Upper lobe of left lung (tissue), 4 donors: ENCODE results near the gene PHETA1.

Experiments
- EP300 ChIP-seq, 4 donors: sonication (generic); formaldehyde crosslinking; IDR thresholded peaks; one replicate each; pipeline ENCODE4 v1.5.1; 2017; ENCODE audit warnings: antibody characterized with exemption in 4 of 4, control low read depth in 2 of 4
- POLR2A ChIP-seq, 4 donors: fragments of 450-650 bp; IDR thresholded peaks; one replicate each; pipeline ENCODE4 v1.5.1; 2016 to 2017; ENCODE audit warnings: antibody characterized with exemption in 4 of 4, mild to moderate bottlenecking in 2 of 4
- TF ChIP-seq, protein P1 (sequence below), 6 experiments: fragments of 450-650 bp in 4 of 6; fragments of 200-600 bp in 2 of 6; sonication (generic) in 2 of 6; IDR thresholded peaks; one replicate each; pipeline ENCODE4 v1.5.1; 2016 to 2019; ENCODE audit warnings: antibody characterized with exemption in 6 of 6

DNA sequence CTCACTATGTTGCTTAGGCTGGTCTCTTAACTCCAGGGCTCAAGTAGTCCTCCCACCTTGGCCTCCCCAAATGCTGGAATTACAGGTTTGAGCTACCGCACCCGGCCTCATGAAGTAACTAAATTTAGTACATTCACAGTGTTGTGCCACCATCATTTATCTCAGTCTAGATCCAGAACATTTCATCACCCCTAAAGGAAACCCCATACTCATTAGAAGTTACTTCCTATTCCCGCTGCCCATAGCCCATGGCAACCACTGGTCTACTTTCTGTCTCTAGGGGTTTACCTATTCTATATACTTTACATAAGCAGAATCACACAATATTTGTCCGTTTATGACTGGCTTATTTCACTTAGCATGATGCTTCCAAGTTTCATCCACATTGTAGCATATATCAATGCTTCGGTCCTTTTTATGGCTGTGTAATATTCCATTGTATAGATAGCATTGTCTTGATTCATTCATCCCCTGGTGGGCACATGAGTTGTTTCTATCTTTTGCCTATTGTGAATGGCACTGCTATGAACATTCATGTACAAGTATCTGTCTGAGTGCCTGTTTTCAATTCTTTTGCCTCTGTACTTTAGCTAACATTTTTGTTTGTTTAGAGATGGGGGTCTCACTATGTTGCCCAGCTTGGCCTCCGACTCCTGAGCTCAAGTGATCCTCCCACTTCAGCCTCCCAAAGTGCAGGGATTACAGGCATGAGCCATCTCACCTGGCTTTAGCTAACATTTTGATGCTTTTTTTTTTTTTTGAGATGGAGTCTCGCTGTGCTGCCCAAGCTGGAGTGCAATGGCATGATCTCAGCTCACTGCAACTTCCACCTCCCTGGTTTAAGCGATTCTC lies 26.7 kb upstream of the PHETA1 start:
- TF ChIP-seq, protein P1, sequence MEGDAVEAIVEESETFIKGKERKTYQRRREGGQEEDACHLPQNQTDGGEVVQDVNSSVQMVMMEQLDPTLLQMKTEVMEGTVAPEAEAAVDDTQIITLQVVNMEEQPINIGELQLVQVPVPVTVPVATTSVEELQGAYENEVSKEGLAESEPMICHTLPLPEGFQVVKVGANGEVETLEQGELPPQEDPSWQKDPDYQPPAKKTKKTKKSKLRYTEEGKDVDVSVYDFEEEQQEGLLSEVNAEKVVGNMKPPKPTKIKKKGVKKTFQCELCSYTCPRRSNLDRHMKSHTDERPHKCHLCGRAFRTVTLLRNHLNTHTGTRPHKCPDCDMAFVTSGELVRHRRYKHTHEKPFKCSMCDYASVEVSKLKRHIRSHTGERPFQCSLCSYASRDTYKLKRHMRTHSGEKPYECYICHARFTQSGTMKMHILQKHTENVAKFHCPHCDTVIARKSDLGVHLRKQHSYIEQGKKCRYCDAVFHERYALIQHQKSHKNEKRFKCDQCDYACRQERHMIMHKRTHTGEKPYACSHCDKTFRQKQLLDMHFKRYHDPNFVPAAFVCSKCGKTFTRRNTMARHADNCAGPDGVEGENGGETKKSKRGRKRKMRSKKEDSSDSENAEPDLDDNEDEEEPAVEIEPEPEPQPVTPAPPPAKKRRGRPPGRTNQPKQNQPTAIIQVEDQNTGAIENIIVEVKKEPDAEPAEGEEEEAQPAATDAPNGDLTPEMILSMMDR (IDR thresholded peaks at IDR 0.05), result no peak
- TF ChIP-seq EP300 (IDR thresholded peaks at IDR 0.05) (no peak), POLR2A (IDR thresholded peaks at IDR 0.05) (no peak)
